ENCODE measurements around the gene GPR31. TPM values are rescaled to one million over a fixed set of nuclear protein-coding genes. Genes with fewer than 3 reads are reported as not detected.

GPR31 gene
- total and polyA plus RNA-seq, 2 of the 4 experiments (the other 2 are of a cell fraction) = not detected

DNA sequence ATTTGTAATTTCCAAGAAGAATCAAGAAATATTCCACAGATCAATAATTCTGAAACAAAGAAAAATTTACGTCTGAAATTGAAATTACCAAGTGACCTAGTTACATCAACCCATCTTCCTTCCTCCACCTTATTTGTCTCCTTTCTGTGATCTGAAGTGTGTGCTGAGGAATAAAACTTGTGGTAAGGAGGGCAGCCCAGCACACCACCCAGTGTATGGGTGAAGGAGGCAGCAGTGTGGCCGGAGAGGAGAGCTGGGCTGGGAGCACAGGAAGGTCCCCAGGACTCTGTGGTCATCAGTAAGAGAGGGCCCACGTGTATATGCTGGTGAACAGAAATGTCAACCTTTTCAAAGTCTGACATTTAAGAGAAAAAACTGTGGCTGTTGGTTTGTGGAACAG, 46.2 kb downstream of the GPR31 start:
- H3K9me1 ChIP-seq (ENCODE audit: insufficient read depth, low read length) = no peaks in the 10 kb centered on the region
- dilution Hi-C loops (cut with HindIII; ENCODE audit: low sequenced_read_pairs, unreplicated experiment) (no loop called here), intact Hi-C loops (cut with micrococcal nuclease) (no loop called here), in situ Hi-C loops (cut with MboI; ENCODE audit: low sequenced_read_pairs) (no loop called here)
- no peak overlapping the region for H3K4me2 ChIP-seq (ENCODE audit: low read depth, low read length)
- no peaks in the 10 kb centered on the region for H3K36me3 ChIP-seq (ENCODE audit: control insufficient read depth, insufficient read depth, low read length)
- no peak overlapping the region for H3K56ac ChIP-seq (ENCODE audit: extremely low read depth, insufficient read depth, low read length)
- H4K20me1 ChIP-seq (ENCODE audit: insufficient read depth, low read length) = no peaks in the 10 kb centered on the region
- no peak overlapping the region for H2AK9ac ChIP-seq (replicated peaks; ENCODE audit: low read depth, low read length, poor library complexity)
- no peaks in the 10 kb centered on the region for H3K4me1 ChIP-seq (ENCODE audit: control insufficient read depth, insufficient read depth, low read length)
- H2BK15ac ChIP-seq (ENCODE audit: low read depth, low read length) = no peak overlapping the region
- no peak overlapping the region for H2BK5ac ChIP-seq (ENCODE audit: low read depth, low read length, poor library complexity, severe bottlenecking)
- H4K5ac ChIP-seq (ENCODE audit: low read depth, low read length) = no peak overlapping the region
- H2AFZ ChIP-seq (replicated peaks; ENCODE audit: low read length, poor library complexity) = no peak overlapping the region
- peaks cover 17% of the 10 kb centered on the region for H3K9me3 ChIP-seq (ENCODE audit: control insufficient read depth, insufficient read depth, low read length)
- H2BK120ac ChIP-seq (ENCODE audit: low read depth, low read length) = no peak overlapping the region
- no peak for TF ChIP-seq MAZ (IDR thresholded peaks at IDR 0.05; ENCODE audit: borderline replicate concordance, low read depth, low read length)
- TF ChIP-seq POLR2A (IDR thresholded peaks at IDR 0.05; ENCODE audit: low read depth, low read length) = no peak
- no peak for TF ChIP-seq MAFK (IDR thresholded peaks at IDR 0.05; ENCODE audit: low read depth, low read length)
- TF ChIP-seq, protein P1, sequence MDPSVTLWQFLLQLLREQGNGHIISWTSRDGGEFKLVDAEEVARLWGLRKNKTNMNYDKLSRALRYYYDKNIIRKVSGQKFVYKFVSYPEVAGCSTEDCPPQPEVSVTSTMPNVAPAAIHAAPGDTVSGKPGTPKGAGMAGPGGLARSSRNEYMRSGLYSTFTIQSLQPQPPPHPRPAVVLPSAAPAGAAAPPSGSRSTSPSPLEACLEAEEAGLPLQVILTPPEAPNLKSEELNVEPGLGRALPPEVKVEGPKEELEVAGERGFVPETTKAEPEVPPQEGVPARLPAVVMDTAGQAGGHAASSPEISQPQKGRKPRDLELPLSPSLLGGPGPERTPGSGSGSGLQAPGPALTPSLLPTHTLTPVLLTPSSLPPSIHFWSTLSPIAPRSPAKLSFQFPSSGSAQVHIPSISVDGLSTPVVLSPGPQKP (IDR thresholded peaks at IDR 0.05; ENCODE audit: borderline replicate concordance, low read depth, low read length) = no peak
- TF ChIP-seq NFE2L2 (IDR thresholded peaks at IDR 0.05; ENCODE audit: low read depth, low read length) = no peak
- no peak for TF ChIP-seq RCOR1 (IDR thresholded peaks at IDR 0.05; ENCODE audit: insufficient replicate concordance, low read length)
- TF ChIP-seq FOS (IDR thresholded peaks at IDR 0.05; ENCODE audit: low read depth, low read length) = no peak
- TF ChIP-seq RAD21 (IDR thresholded peaks at IDR 0.05; ENCODE audit: low read length) = no peak
- TF ChIP-seq, protein P2, sequence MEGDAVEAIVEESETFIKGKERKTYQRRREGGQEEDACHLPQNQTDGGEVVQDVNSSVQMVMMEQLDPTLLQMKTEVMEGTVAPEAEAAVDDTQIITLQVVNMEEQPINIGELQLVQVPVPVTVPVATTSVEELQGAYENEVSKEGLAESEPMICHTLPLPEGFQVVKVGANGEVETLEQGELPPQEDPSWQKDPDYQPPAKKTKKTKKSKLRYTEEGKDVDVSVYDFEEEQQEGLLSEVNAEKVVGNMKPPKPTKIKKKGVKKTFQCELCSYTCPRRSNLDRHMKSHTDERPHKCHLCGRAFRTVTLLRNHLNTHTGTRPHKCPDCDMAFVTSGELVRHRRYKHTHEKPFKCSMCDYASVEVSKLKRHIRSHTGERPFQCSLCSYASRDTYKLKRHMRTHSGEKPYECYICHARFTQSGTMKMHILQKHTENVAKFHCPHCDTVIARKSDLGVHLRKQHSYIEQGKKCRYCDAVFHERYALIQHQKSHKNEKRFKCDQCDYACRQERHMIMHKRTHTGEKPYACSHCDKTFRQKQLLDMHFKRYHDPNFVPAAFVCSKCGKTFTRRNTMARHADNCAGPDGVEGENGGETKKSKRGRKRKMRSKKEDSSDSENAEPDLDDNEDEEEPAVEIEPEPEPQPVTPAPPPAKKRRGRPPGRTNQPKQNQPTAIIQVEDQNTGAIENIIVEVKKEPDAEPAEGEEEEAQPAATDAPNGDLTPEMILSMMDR (conservative IDR thresholded peaks at IDR 0.05; ENCODE audit: low read depth, low read length) = no peak
- TF ChIP-seq SMC3 (IDR thresholded peaks at IDR 0.05; ENCODE audit: low read depth, low read length) = no peak
- no peak for TF ChIP-seq RFX5 (IDR thresholded peaks at IDR 0.05; ENCODE audit: low read depth, low read length)
- TF ChIP-seq BHLHE40 (IDR thresholded peaks at IDR 0.05; ENCODE audit: low read depth, low read length) = no peak
- TF ChIP-seq CHD1 (IDR thresholded peaks at IDR 0.05; ENCODE audit: low read depth, low read length) = no peak
- no peak for TF ChIP-seq CEBPB (IDR thresholded peaks at IDR 0.05; ENCODE audit: low read depth, low read length)
- no peak for TF ChIP-seq MXI1 (IDR thresholded peaks at IDR 0.05; ENCODE audit: borderline replicate concordance, low read depth, low read length)
- TF ChIP-seq, protein P3, sequence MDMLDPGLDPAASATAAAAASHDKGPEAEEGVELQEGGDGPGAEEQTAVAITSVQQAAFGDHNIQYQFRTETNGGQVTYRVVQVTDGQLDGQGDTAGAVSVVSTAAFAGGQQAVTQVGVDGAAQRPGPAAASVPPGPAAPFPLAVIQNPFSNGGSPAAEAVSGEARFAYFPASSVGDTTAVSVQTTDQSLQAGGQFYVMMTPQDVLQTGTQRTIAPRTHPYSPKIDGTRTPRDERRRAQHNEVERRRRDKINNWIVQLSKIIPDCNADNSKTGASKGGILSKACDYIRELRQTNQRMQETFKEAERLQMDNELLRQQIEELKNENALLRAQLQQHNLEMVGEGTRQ (IDR thresholded peaks at IDR 0.05; ENCODE audit: low read depth, low read length) = no peak
- DNase-seq (no peak), ATAC-seq (ENCODE audit: low read depth) (no peak)
- H4K8ac ChIP-seq (ENCODE audit: low read depth in 2 of 2, low read length in 2 of 2) = no peak overlapping the region
- no TSS peak for BruUV-seq (replicated peaks)
- no peak overlapping the region for H2BK20ac ChIP-seq (ENCODE audit: low read depth, low read length)
- no peaks in the 10 kb centered on the region for H3K27me3 ChIP-seq (ENCODE audit: control insufficient read depth, insufficient read depth, low read length)
- H3K27ac ChIP-seq (ENCODE audit: insufficient read depth, low read length) = no peak overlapping the region
- no peak overlapping the region for H3K4me3 ChIP-seq (ENCODE audit: insufficient read depth, low read depth, low read length)
- ChIA-PET CTCF (no interaction called here), POLR2A (ENCODE audit: unreplicated experiment) (no interaction called here)
- no peak overlapping the region for H3K18ac ChIP-seq (ENCODE audit: low read depth, low read length)
- H3K14ac ChIP-seq (replicated peaks; ENCODE audit: low read depth, low read length) = no peak overlapping the region
- no peak overlapping the region for H4K91ac ChIP-seq (ENCODE audit: insufficient read depth, low read depth, low read length)
- WGBS, 2 experiments (ENCODE audit: extremely low coverage in 2 of 2, insufficient read length in 1 of 2) = 20% methylated on average over 2 of the region's 3 CpGs; no CpG with 5 or more reads in 1 of the 2 experiments
- H3K4ac ChIP-seq (ENCODE audit: low read depth, low read length) = no peak overlapping the region
- no peak overlapping the region for H3K9ac ChIP-seq (ENCODE audit: low read depth, low read length)
- no peak overlapping the region for H3K23ac ChIP-seq (ENCODE audit: low read depth, low read length)
- H2AK5ac ChIP-seq (ENCODE audit: low read depth, low read length) = no peak overlapping the region
- no peaks in the 10 kb centered on the region for H3K79me1 ChIP-seq (ENCODE audit: low read depth in 1 of 2, low read length in 2 of 2)
